Thoracic aorta (tissue), 2 donors: ENCODE measurements around the gene BSDC1. TPM values are rescaled to one million over a fixed set of nuclear protein-coding genes. Genes with fewer than 3 reads are reported as not detected.

Experiments used
- ATAC-seq: fragments of 150-250 bp; one replicate; pipeline ENCODE4 v1.8.0; 2017; ENCODE audit warnings: low read depth; ENCODE audit not compliant: insufficient number of reproducible peaks, low FRiP score
- DNase-seq: peaks from one replicate; pipeline ENCODE4 v3.0.0-alpha.2; 2020; ENCODE audit warnings: low spot score
- H3K27ac ChIP-seq, 2 donors: fragments of 200-600 bp; sonication (generic); 1 replicate in 1 of 2; 2 replicates in 1 of 2; pipeline ENCODE4 v1.5.1; 2016; ENCODE audit warnings: mild to moderate bottlenecking in 2 of 2, moderate library complexity in 2 of 2
- H3K27me3 ChIP-seq: fragments of 200-600 bp; sonication (generic); replicated peaks from 2 replicates; pipeline ENCODE4 v1.6.0; 2016; ENCODE audit warnings: mild to moderate bottlenecking; ENCODE audit not compliant: insufficient read depth
- H3K36me3 ChIP-seq: fragments of 200-600 bp; sonication (generic); one replicate; pipeline ENCODE4 v1.5.1; 2016
- H3K4me1 ChIP-seq, 2 donors: fragments of 200-600 bp; sonication (generic); 1 replicate in 1 of 2; 2 replicates in 1 of 2; pipeline versions ENCODE4 v1.5.1 to v1.6.0; 2016; ENCODE audit warnings: low read depth in 2 of 2, mild to moderate bottlenecking in 1 of 2; ENCODE audit not compliant: control insufficient read depth in 1 of 2
- H3K4me3 ChIP-seq: fragments of 200-600 bp; sonication (generic); 2 replicates; pipeline ENCODE4 v1.5.1; 2016; ENCODE audit warnings: mild to moderate bottlenecking
- H3K9me3 ChIP-seq: fragments of 200-600 bp; sonication (generic); 2 replicates; pipeline ENCODE4 v1.5.1; 2016
- CTCF ChIP-seq: fragments of 200-600 bp; sonication (generic); IDR thresholded peaks from one replicate; pipeline ENCODE4 v1.5.1; 2019; ENCODE audit warnings: antibody characterized with exemption
- total RNA-seq, 2 donors: library from RNA; depleted of rRNA; stranded (reverse); fragments of >200 nt; gene quantifications; one replicate each; pipeline versions ENCODE4 v1.1.0 to v1.2.3, GENCODE V29; 2016

Gene BSDC1
- total RNA-seq, 2 donors from 2014 or later: 70.8 to 84.9 TPM

- no peak for ATAC-seq
- H3K36me3 ChIP-seq: peaks cover 73% of the 10 kb centered on the region
- DNase-seq: no peak
- no peak for TF ChIP-seq CTCF
- H3K27ac ChIP-seq: no peak overlapping the region
- H3K9me3 ChIP-seq: no peaks in the 10 kb centered on the region
- no peaks in the 10 kb centered on the region for H3K27me3 ChIP-seq
- H3K4me3 ChIP-seq: no peak overlapping the region
- H3K4me1 ChIP-seq: peaks cover 2 to 15% of the 10 kb centered on the region in 2 donors
These were observed 7.4 kb downstream of the BSDC1 start for GRCh38 chr1:32386676-32387392.

GRCh38 chr1:32380057-32380456, 14.2 kb downstream of the BSDC1 start:
- Histone ChIP-seq H3K36me3 (peaks cover 92% of the 10 kb centered on the region), H3K27ac (no peak overlapping the region), H3K27me3 (no peaks in the 10 kb centered on the region), H3K4me1 (no peaks in the 10 kb centered on the region), H3K9me3 (no peaks in the 10 kb centered on the region), H3K4me3 (no peak overlapping the region)
- no peak for TF ChIP-seq CTCF
- no peak for ATAC-seq
- DNase-seq: no peak

GRCh38 chr1:32377541-32378220, 16.6 kb downstream of the BSDC1 start:
- DNase-seq (no peak), ATAC-seq (no peak)
- peaks cover 94% of the 10 kb centered on the region for H3K36me3 ChIP-seq
- H3K27me3 ChIP-seq: no peaks in the 10 kb centered on the region
- no peak overlapping the region for H3K4me3 ChIP-seq
- H3K27ac ChIP-seq: no peak overlapping the region
- H3K4me1 ChIP-seq: no peaks in the 10 kb centered on the region
- TF ChIP-seq CTCF: no peak
- H3K9me3 ChIP-seq: no peaks in the 10 kb centered on the region

GRCh38 chr1:32376199-32376598, 18.0 kb downstream of the BSDC1 start:
- DNase-seq: no peak
- H3K27ac ChIP-seq: no peak overlapping the region
- no peaks in the 10 kb centered on the region for H3K27me3 ChIP-seq
- H3K4me3 ChIP-seq: no peak overlapping the region
- no peak for TF ChIP-seq CTCF
- no peak for ATAC-seq
- H3K9me3 ChIP-seq: no peaks in the 10 kb centered on the region
- peaks cover 91% of the 10 kb centered on the region for H3K36me3 ChIP-seq
- no peaks in the 10 kb centered on the region for H3K4me1 ChIP-seq

GRCh38 chr1:32373996-32374592, 20.1 kb downstream of the BSDC1 start:
- TF ChIP-seq CTCF: no peak
- ATAC-seq (no peak), DNase-seq (no peak)
- no peaks in the 10 kb centered on the region for H3K9me3 ChIP-seq
- peaks cover 77% of the 10 kb centered on the region for H3K36me3 ChIP-seq
- H3K27ac ChIP-seq: no peak overlapping the region
- no peaks in the 10 kb centered on the region for H3K4me1 ChIP-seq
- no peaks in the 10 kb centered on the region for H3K27me3 ChIP-seq
- no peak overlapping the region for H3K4me3 ChIP-seq
